Activated T-helper 1 cell treated with anti-CD3 and anti-CD28 coated beads, Interleukin-12 subunit alpha, Interleukin-12 subunit beta, Interleukin-2, Interleukin-4 antibody, amounts not matched to agents 30 ng/mL and 10 ng/mL and 1 ng/mL, durations not matched to agents 14 hours and 24 hours and 36 hours (primary cell): ENCODE measurements around the gene PWP1. TPM values are rescaled to one million over a fixed set of nuclear protein-coding genes. Genes with fewer than 3 reads are reported as not detected.

Experiments used
- DNase-seq: peaks from one replicate; pipeline ENCODE4 v3.0.0; 2021; ENCODE audit warnings: low spot score
- H3K27ac Mint-ChIP-seq: one replicate; pipeline ENCODE4 v1.8.0; 2021; ENCODE audit warnings: mild to moderate bottlenecking, mixed read lengths
- H3K27me3 Mint-ChIP-seq: one replicate; pipeline ENCODE4 v1.8.0; 2022; ENCODE audit warnings: mild to moderate bottlenecking, moderate library complexity, mixed read lengths; ENCODE audit not compliant: insufficient read depth
- H3K36me3 Mint-ChIP-seq: one replicate; pipeline ENCODE4 v1.8.0; 2021; ENCODE audit warnings: low read depth, mixed read lengths
- H3K4me1 Mint-ChIP-seq: one replicate; pipeline ENCODE4 v1.8.0; 2021; ENCODE audit warnings: low read depth, mixed read lengths
- H3K4me3 Mint-ChIP-seq: one replicate; pipeline ENCODE4 v1.8.0; 2021; ENCODE audit warnings: mild to moderate bottlenecking, moderate library complexity, mixed read lengths
- H3K9me3 Mint-ChIP-seq: one replicate; pipeline ENCODE4 v1.8.0; 2021; ENCODE audit warnings: mixed read lengths
- intact Hi-C: fragments of 100-400 bp; cut with micrococcal nuclease; formaldehyde crosslinking; loops from one replicate; pipeline ENCODE4 v1.15.1; 2024
- total RNA-seq: library from RNA; stranded (reverse); gene quantifications from 2 replicates; pipeline ENCODE4 v1.2.3, GENCODE V29; 2022

PWP1 gene
- total RNA-seq, 1 donor from 2014 or later: 54.4 TPM

- Mint-ChIP-seq H3K4me3 (no peak overlapping the region), H3K36me3 (peaks cover 8% of the 10 kb centered on the region), H3K27ac (peak overlapping the region; percentile 34), H3K9me3 (no peaks in the 10 kb centered on the region), H3K27me3 (no peaks in the 10 kb centered on the region), H3K4me1 (peaks cover 4% of the 10 kb centered on the region)
- no peak for DNase-seq
- intact Hi-C loops: no loop called here
These were observed 28.5 kb upstream of the PWP1 start for GRCh38 chr12:107657133-107657532.

DNA sequence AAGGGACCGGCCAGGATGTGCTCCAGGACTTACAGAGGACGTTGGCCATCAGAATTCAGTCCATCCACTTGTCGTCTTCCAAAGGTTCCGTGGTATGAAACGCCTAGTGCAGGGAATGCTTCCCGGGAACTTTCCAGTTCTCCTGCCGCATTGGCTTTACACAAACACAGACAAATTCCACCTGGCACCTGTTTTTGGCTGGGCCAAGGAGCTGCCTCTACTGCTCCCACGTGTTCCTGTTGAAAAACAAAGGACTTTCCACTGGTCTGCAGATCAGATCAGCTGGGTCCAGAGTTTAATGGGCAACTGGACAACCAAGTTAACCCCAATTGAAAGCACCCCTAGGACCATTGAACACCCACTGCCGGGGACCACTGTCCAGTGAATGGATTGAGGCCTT, 28.0 kb upstream of the PWP1 start:
- Mint-ChIP-seq H3K4me1 (peaks cover 8% of the 10 kb centered on the region), H3K4me3 (no peak overlapping the region), H3K36me3 (peaks cover 5% of the 10 kb centered on the region), H3K9me3 (no peaks in the 10 kb centered on the region), H3K27ac (no peak overlapping the region), H3K27me3 (no peaks in the 10 kb centered on the region)
- no peak for DNase-seq
- intact Hi-C loops: no loop called here

GRCh38 chr12:107660235-107660634, 25.4 kb upstream of the PWP1 start:
- no peaks in the 10 kb centered on the region for H3K9me3 Mint-ChIP-seq
- no peak overlapping the region for H3K4me3 Mint-ChIP-seq
- H3K27ac Mint-ChIP-seq: no peak overlapping the region
- H3K4me1 Mint-ChIP-seq: peaks cover 5% of the 10 kb centered on the region
- no peak for DNase-seq
- no peaks in the 10 kb centered on the region for H3K27me3 Mint-ChIP-seq
- intact Hi-C loops: no loop called here
- peaks cover 5% of the 10 kb centered on the region for H3K36me3 Mint-ChIP-seq

DNA sequence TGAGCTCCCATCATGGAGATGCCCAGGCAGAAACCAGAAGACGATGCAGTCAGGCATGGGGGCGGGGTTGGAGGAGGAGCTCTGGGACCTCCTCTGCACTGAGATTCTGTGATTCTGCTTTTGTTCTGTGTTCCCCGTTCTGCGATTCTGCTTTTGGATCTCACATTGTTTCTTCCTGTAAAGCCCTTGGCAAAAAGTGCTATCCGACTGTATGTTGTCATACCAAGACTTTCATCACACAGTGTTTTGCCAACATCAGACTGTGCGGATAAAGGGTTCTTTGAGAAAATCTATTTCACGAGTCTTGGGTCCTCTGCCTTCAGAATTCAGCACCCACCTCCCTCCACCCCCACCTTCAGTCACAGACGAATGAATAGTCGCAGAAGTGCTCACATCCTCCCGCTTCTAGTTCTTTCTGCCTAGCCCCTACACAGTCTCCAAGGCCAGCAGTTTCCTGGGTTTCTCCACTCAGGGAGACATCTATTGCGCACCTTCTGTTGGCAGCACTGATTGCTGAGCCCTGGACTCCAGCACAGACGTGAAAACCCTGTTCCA, 24.7 kb upstream of the PWP1 start:
- H3K27me3 Mint-ChIP-seq: peaks cover 5% of the 10 kb centered on the region
- peaks cover 5% of the 10 kb centered on the region for H3K36me3 Mint-ChIP-seq
- intact Hi-C loops: no loop called here
- peaks cover 5% of the 10 kb centered on the region for H3K4me1 Mint-ChIP-seq
- DNase-seq: no peak
- H3K27ac Mint-ChIP-seq: no peak overlapping the region
- no peak overlapping the region for H3K4me3 Mint-ChIP-seq
- no peaks in the 10 kb centered on the region for H3K9me3 Mint-ChIP-seq

GRCh38 chr12:107661830-107662229, 23.8 kb upstream of the PWP1 start:
- peaks cover 5% of the 10 kb centered on the region for H3K4me1 Mint-ChIP-seq
- DNase-seq: no peak
- intact Hi-C loops: no loop called here
- H3K27ac Mint-ChIP-seq: no peak overlapping the region
- no peak overlapping the region for H3K4me3 Mint-ChIP-seq
- H3K36me3 Mint-ChIP-seq: peaks cover 5% of the 10 kb centered on the region
- H3K27me3 Mint-ChIP-seq: peaks cover 12% of the 10 kb centered on the region
- H3K9me3 Mint-ChIP-seq: no peaks in the 10 kb centered on the region

- Mint-ChIP-seq H3K27ac (no peak overlapping the region), H3K9me3 (no peaks in the 10 kb centered on the region), H3K36me3 (peaks cover 5% of the 10 kb centered on the region), H3K27me3 (peaks cover 17% of the 10 kb centered on the region), H3K4me3 (no peak overlapping the region), H3K4me1 (peaks cover 5% of the 10 kb centered on the region)
- intact Hi-C loops: no loop called here
- DNase-seq: no peak
These were observed 23.1 kb upstream of the PWP1 start for GRCh38 chr12:107662484-107662883.

DNA sequence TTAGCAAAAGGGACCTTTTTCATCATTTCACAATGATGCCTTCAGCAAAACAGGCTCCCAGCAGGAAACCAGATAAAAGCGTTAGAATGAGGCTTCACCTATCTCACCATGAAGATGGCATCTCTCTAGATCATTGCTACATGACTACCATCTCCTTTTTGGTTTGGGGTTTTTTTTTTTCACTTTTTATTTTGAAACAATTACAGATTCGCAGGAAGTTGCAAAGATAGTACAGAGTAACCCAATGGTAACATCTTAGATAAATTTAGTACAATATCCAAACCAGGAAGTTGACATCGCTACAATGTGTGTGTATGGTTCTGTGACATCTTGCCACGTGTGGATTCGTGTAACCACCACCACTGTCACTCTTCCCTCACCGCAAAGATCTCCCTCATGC, 22.3 kb upstream of the PWP1 start:
- no peak for DNase-seq
- no peaks in the 10 kb centered on the region for H3K9me3 Mint-ChIP-seq
- peaks cover 17% of the 10 kb centered on the region for H3K27me3 Mint-ChIP-seq
- H3K4me1 Mint-ChIP-seq: peaks cover 5% of the 10 kb centered on the region
- intact Hi-C loops: no loop called here
- peaks cover 2% of the 10 kb centered on the region for H3K36me3 Mint-ChIP-seq
- no peak overlapping the region for H3K27ac Mint-ChIP-seq
- no peak overlapping the region for H3K4me3 Mint-ChIP-seq

DNA sequence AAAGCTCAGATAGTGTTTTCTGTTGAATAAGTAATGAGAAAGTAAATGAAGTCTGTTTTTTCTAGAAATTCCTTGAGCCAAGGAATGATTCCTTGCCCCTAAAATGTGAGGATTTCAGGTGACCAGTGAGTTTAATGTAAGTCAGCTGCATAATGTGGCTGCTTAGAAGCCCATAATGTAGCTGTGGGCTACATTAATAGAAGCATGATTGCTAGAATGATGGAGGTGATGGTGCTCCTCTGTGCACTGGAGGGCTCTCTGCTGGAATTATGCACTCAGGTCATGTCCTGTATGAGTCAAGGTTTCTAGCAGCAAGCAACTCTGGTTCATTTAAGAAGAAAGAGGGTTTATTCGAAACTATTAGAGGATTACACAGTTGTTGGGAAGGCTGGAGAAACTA, 19.6 kb upstream of the PWP1 start:
- Mint-ChIP-seq H3K27ac (no peak overlapping the region), H3K36me3 (no peaks in the 10 kb centered on the region), H3K27me3 (peaks cover 17% of the 10 kb centered on the region), H3K4me1 (peaks cover 9% of the 10 kb centered on the region), H3K9me3 (no peaks in the 10 kb centered on the region), H3K4me3 (no peak overlapping the region)
- no peak for DNase-seq
- intact Hi-C loops: no loop called here

DNA sequence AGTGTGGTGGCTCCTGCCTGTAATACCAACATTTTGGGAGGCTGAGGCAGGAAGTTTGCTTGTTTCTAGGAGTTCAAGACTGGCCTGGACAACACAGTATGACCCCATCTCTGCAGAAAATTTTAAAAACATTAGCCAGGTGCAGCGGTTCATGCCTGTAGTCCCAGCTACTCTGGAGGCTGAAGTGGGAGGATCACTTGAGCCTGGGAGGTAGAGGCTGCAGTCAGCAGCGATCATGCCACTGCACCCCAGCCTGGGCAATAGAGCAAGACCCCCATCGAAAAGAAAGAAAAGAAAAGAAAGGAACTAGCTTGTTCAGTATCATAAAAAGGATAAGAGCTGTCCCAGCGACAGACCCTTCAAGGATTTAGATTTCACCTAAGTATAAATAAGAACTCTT, 18.1 kb upstream of the PWP1 start:
- Mint-ChIP-seq H3K4me3 (no peak overlapping the region), H3K4me1 (peaks cover 10% of the 10 kb centered on the region), H3K27me3 (peaks cover 17% of the 10 kb centered on the region), H3K9me3 (no peaks in the 10 kb centered on the region), H3K36me3 (no peaks in the 10 kb centered on the region), H3K27ac (no peak overlapping the region)
- intact Hi-C loops: no loop called here
- no peak for DNase-seq

GRCh38 chr12:107668320-107669098, 17.1 kb upstream of the PWP1 start:
- Mint-ChIP-seq H3K4me1 (peaks cover 8% of the 10 kb centered on the region), H3K9me3 (no peaks in the 10 kb centered on the region), H3K36me3 (no peaks in the 10 kb centered on the region), H3K27ac (no peak overlapping the region), H3K27me3 (peaks cover 17% of the 10 kb centered on the region), H3K4me3 (no peak overlapping the region)
- DNase-seq: no peak
- intact Hi-C loops: no loop called here

GRCh38 chr12:107669946-107670345, 15.7 kb upstream of the PWP1 start:
- Mint-ChIP-seq H3K27me3 (peaks cover 17% of the 10 kb centered on the region), H3K27ac (no peak overlapping the region), H3K4me3 (no peak overlapping the region), H3K9me3 (no peaks in the 10 kb centered on the region), H3K36me3 (no peaks in the 10 kb centered on the region), H3K4me1 (peaks cover 8% of the 10 kb centered on the region)
- no peak for DNase-seq
- intact Hi-C loops: loop anchor here (5.0 kb wide), 2 partner anchors 358 to 538 kb away; no protein-coding TSS in a partner anchor

DNA sequence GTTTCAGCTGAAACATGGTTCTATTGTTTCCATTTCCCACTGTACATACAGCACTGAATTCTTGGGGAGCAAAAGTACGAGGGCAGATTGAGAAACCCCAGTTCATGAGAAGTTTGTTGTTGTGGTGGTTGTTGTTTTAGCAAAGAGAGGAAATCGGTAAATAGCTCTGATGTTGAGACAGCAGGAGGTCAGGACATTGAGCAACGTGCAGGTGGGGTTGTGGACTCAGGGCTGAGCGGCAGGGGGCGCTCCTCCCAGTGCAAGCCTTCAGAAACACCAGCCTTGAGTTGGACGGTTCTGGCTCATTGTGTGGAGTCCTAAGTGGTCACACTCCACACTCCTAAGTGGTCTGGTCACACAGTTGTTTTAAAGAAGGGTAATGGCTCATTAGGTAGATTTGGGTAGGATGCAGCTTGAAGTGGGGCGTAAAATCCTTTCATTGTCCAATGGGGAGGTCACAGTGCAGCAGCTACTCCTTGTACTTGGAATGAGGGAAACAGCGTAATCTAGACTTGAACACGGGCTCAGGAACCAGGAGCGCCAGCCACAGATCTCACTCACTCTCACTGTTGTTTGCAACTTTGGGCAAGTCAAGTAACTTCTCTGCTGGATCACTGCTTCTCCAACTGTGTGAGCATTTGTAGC, 14.5 kb upstream of the PWP1 start:
- peak; percentile 29 for DNase-seq
- Mint-ChIP-seq H3K4me3 (no peak overlapping the region), H3K27me3 (peaks cover 10% of the 10 kb centered on the region), H3K27ac (peak overlapping the region; percentile 64), H3K9me3 (no peaks in the 10 kb centered on the region), H3K4me1 (peaks cover 8% of the 10 kb centered on the region), H3K36me3 (no peaks in the 10 kb centered on the region)
- intact Hi-C loops: loop anchor here (5.0 kb wide), 2 partner anchors 359 to 539 kb away; no protein-coding TSS in a partner anchor

- Mint-ChIP-seq H3K4me3 (no peak overlapping the region), H3K4me1 (no peaks in the 10 kb centered on the region), H3K27me3 (peaks cover 11% of the 10 kb centered on the region), H3K27ac (no peak overlapping the region), H3K9me3 (no peaks in the 10 kb centered on the region), H3K36me3 (no peaks in the 10 kb centered on the region)
- intact Hi-C loops: loop anchor here (5.0 kb wide), 1 partner anchor 515 kb away; no protein-coding TSS in a partner anchor
- no peak for DNase-seq
These were observed 7.9 kb upstream of the PWP1 start for GRCh38 chr12:107677671-107678070.
